MM.1S (cell line): ENCODE results near the gene PTTG2.

Experiments used
- EZH2phosphoT487 ChIP-seq: fragments of 300-600 bp; sonication (generic); IDR thresholded peaks from 2 replicates; pipeline ENCODE4 v1.6.1; 2018; ENCODE audit warnings: antibody characterized with exemption, low read length
- TF ChIP-seq, protein P1 (sequence below): fragments of 300-600 bp; sonication (generic); IDR thresholded peaks from 2 replicates; pipeline ENCODE4 v1.5.1; 2016; ENCODE audit warnings: antibody characterized with exemption, low read length, mixed read lengths

DNA sequence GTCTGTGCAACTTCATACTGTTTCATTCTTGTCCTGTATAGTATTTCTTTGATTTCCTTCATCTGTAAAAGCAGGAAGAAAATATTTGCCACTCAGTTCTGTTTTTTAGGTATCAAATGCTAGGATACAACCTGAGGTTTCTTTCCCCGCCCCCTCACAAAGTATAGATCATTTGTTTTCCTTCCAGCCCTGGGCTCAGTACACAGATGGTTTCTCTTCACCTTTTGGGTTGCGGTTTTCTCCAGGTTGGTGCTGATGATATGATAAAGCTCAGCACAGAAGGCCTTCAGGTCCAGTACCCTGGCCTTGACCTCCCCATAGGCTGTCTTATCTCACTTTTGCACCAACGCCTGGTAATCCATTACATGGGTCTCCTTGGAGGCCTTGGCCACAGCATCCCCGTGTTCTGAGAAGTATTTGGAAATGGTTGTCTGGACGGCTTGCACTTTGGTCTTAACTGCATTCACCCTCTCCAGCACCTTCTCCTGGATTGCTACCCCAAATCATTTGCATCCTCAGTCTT, 35.2 kb downstream of the PTTG2 start:
- TF ChIP-seq, protein P1, sequence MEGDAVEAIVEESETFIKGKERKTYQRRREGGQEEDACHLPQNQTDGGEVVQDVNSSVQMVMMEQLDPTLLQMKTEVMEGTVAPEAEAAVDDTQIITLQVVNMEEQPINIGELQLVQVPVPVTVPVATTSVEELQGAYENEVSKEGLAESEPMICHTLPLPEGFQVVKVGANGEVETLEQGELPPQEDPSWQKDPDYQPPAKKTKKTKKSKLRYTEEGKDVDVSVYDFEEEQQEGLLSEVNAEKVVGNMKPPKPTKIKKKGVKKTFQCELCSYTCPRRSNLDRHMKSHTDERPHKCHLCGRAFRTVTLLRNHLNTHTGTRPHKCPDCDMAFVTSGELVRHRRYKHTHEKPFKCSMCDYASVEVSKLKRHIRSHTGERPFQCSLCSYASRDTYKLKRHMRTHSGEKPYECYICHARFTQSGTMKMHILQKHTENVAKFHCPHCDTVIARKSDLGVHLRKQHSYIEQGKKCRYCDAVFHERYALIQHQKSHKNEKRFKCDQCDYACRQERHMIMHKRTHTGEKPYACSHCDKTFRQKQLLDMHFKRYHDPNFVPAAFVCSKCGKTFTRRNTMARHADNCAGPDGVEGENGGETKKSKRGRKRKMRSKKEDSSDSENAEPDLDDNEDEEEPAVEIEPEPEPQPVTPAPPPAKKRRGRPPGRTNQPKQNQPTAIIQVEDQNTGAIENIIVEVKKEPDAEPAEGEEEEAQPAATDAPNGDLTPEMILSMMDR = no peak
- TF ChIP-seq EZH2phosphoT487 = no peak
